ENCODE measurements around the gene PRMT7. TPM values are rescaled to one million over a fixed set of nuclear protein-coding genes. Genes with fewer than 3 reads are reported as not detected.

Gene PRMT7
- total and polyA plus RNA-seq, 2 of the 8 experiments (the other 6 are each of a cell fraction or from before 2014, with no cell fraction given), result 48.2 to 49.3 TPM

GRCh38 chr16:68356249-68356918 lies 45.6 kb downstream of the PRMT7 start:
- Histone ChIP-seq H3K23ac (ENCODE audit: insufficient read length) (no peak overlapping the region), H3K18ac (ENCODE audit: extremely low read depth, low read length) (no peak overlapping the region), H2BK5ac (ENCODE audit: low read depth, low read length) (0 out of 2 replicates have a peak overlapping the region, but pooled peaks have one; percentile 16), H3K4me2 (ENCODE audit: insufficient read depth in 1 of 2, low read depth in 2 of 2, low read length in 2 of 2) (no peak overlapping the region), H3K27ac (ENCODE audit: low read depth, low read length) (no peak overlapping the region), H3K4ac (replicated peaks; ENCODE audit: insufficient read length, low read depth, low read length) (no peak overlapping the region), H2BK120ac (replicated peaks; ENCODE audit: low read depth, low read length) (no peak overlapping the region), H3K79me2 (ENCODE audit: control insufficient read depth in 1 of 2, insufficient read depth in 2 of 2, low read length in 2 of 2) (no peaks in the 10 kb centered on the region), H2BK20ac (ENCODE audit: low read length) (no peak overlapping the region), H3K9ac (replicated peaks in 1 of 4; ENCODE audit: extremely low read depth in 1 of 4, low read depth in 3 of 4, low read length in 3 of 4) (no peak overlapping the region), H3K56ac (replicated peaks; ENCODE audit: insufficient read length, low read depth, low read length) (no peak overlapping the region), H2AK5ac (ENCODE audit: low read depth, low read length) (no peak overlapping the region), H2BK15ac (ENCODE audit: low read length) (no peak overlapping the region), H3K36me3 (ENCODE audit: control insufficient read depth in 2 of 4, insufficient read depth in 4 of 4, low read length in 3 of 4) (peaks cover 6 to 37% (median 18%) of the 10 kb centered on the region in 4 experiments; a peak in 7 of 8 replicates), H3K27me3 (replicated peaks in 1 of 4; ENCODE audit: control insufficient read depth in 3 of 4, extremely low read depth in 1 of 4, insufficient read depth in 3 of 4, low read length in 3 of 4) (no peaks in the 10 kb centered on the region), H4K20me1 (replicated peaks in 1 of 2; ENCODE audit: control insufficient read depth in 1 of 2, insufficient read depth in 2 of 2, low read length in 2 of 2) (peaks cover 0 to 11% of the 10 kb centered on the region in 2 experiments), H2AFZ (ENCODE audit: low read length) (no peak overlapping the region), H3K79me1 (ENCODE audit: low read depth, low read length) (no peaks in the 10 kb centered on the region), H4K91ac (replicated peaks; ENCODE audit: insufficient read length, low read length) (no peak overlapping the region), H3K9me3 (ENCODE audit: insufficient read depth in 2 of 2, low read depth in 1 of 2, low read length in 1 of 2) (no peaks in the 10 kb centered on the region), H2BK12ac (ENCODE audit: low read depth, low read length) (no peak overlapping the region), H4K5ac (ENCODE audit: insufficient read length, low read depth, low read length) (no peak overlapping the region), H3K23me2 (ENCODE audit: low read depth, low read length) (no peaks in the 10 kb centered on the region), H3K14ac (ENCODE audit: insufficient read length) (no peak overlapping the region), H3K4me3 (ENCODE audit: extremely low read depth in 1 of 4, insufficient read depth in 2 of 4, low read depth in 3 of 4, low read length in 4 of 4) (no peak overlapping the region), H4K8ac (ENCODE audit: extremely low read depth, insufficient read depth, low read length) (no peak overlapping the region), H3K4me1 (replicated peaks in 1 of 4; ENCODE audit: control insufficient read depth in 3 of 4, insufficient read depth in 4 of 4, low read length in 3 of 4) (no peaks in the 10 kb centered on the region)
- CTCF ChIA-PET (ENCODE audit: partially characterized antibody), result interaction anchor here (0.6 to 6.2 kb wide), 28 partner anchors 10 to 179 kb away, joined by 3 to 95 read pairs (median 5); partner anchors contain the start of genes PLA2G15, PRMT7, SLC7A6 and SLC7A6OS
- WGBS, 2 experiments (ENCODE audit: extremely low coverage in 1 of 2, insufficient coverage in 1 of 2, insufficient read length in 1 of 2, insufficient replicate concordance in 2 of 2, low coverage in 1 of 2, low lambda C conversion rate in 2 of 2, missing lambda C conversion rate in 1 of 2), result 96% methylated on average over 26 of the region's 28 CpGs; no CpG with 5 or more reads in 1 of the 2 experiments
- FAIRE-seq (no peak), DNase-seq (ENCODE audit: low read depth in 1 of 2, low spot score in 2 of 2) (no peak)
- POLR2A ChIA-PET (ENCODE audit: partially characterized antibody), result interaction anchor here (1.2 to 1.6 kb wide), 3 partner anchors 10 to 22 kb away, joined by 3 to 6 read pairs (median 4); no protein-coding TSS in a partner anchor
- TF ChIP-seq POLR2AphosphoS5 (IDR thresholded peaks at IDR 0.05; ENCODE audit: low read depth, low read length) (no peak), RAD21 (IDR thresholded peaks at IDR 0.05 in 1 of 2, conservative IDR thresholded peaks at IDR 0.05 in 1 of 2; ENCODE audit: low read depth in 2 of 2, low read length in 2 of 2) (no peak), SP2 (IDR thresholded peaks at IDR 0.05; ENCODE audit: low read length) (no peak), TBP (IDR thresholded peaks at IDR 0.05; ENCODE audit: low read depth, low read length) (no peak), CEBPB (IDR thresholded peaks at IDR 0.05; ENCODE audit: low read depth, low read length) (no peak), TAF1 (IDR thresholded peaks at IDR 0.05; ENCODE audit: low read depth, low read length) (no peak), SIRT6 (IDR thresholded peaks at IDR 0.05; ENCODE audit: low read length) (no peak), JUN (IDR thresholded peaks at IDR 0.05; ENCODE audit: low read depth, low read length) (no peak), RNF2 (IDR thresholded peaks at IDR 0.05; ENCODE audit: borderline replicate concordance, low read depth, low read length, missing control alignments, poor library complexity, severe bottlenecking) (no peak), CBX5 (IDR thresholded peaks at IDR 0.05; ENCODE audit: low read depth, low read length) (no peak), ASH2L (IDR thresholded peaks at IDR 0.05; ENCODE audit: low read length) (no peak), NRF1 (IDR thresholded peaks at IDR 0.05; ENCODE audit: low read depth, low read length) (no peak), RFX5 (IDR thresholded peaks at IDR 0.05; ENCODE audit: borderline replicate concordance, low read depth, low read length) (no peak)
